HG03469 (cell line): Measurements from ENCODE around the gene TRAPPC6A.

Source experiments
- ATAC-seq: cut with Tn5 transposase; IDR thresholded peaks from one replicate; pipeline ENCODE4 v1.9.1; 2021; ENCODE audit warnings: mild to moderate bottlenecking, moderate library complexity, moderate number of reproducible peaks; ENCODE audit not compliant: unreplicated experiment

TRAPPC6A gene

GRCh38 chr19:45186509-45187334, 8.7 kb upstream of the TRAPPC6A start:
- no peak for ATAC-seq

DNA sequence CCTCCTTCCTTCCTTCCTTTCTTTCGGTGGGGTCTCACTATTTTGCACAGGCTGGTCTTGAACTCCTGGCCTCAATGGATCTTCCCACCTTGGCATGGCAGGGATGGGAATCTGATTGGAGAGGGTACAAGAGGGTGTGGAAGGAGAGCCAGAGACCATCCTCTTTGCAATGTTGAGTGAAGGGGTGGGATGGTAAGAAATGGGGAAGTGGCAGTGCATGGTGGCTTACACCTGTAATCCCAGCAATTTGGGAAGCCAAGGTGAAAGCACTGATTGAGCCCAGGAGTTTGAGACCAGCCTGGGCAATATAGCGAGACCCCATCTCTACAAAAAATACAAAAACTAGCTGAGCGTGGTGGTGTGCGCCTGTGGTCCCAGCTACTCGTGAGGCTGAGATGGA, 6.1 kb upstream of the TRAPPC6A start:
- no peak for ATAC-seq

DNA sequence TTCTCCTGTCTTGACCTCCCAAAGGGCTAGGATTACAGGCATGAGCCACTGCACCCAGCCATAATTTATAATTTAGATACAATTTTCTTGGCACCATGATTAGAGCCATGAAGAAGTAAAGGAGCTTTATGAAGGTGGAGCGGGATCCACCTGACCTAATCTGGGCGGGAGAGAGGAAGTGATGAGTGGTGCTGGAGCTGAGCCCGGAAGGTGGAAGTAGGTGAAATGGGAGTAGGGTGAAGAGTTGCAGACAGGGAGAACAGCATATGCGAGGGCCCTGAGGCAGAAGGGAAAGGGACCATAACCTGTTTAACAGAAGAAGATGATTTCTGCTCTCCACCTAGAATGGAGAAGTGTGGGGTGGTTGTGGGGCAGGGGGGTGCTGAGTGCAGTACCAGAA, 4.7 kb upstream of the TRAPPC6A start:
- no peak for ATAC-seq

DNA sequence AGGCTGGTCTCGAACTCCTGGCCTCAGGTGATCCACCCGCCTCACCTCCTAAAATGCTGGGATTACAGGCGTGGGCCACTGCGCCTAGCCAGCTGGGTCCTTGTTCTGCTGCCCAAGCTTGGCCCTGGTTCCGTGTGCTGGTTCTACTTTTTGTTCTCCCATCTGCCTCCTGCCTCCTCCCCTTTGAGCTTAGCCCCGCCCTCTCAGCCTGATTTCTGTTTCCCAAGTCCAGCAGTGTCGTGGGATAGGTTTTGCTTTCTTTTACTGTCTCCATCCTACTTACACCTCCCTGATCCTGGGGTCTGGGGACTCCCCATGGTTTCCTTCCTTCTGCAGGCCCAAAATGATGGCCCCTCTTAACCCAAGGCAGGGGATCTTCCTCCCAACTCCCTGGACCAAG, 2.9 kb upstream of the TRAPPC6A start:
- ATAC-seq: no peak

GRCh38 chr19:45179892-45180370, 1.9 kb upstream of the TRAPPC6A start:
- ATAC-seq: no peak

DNA sequence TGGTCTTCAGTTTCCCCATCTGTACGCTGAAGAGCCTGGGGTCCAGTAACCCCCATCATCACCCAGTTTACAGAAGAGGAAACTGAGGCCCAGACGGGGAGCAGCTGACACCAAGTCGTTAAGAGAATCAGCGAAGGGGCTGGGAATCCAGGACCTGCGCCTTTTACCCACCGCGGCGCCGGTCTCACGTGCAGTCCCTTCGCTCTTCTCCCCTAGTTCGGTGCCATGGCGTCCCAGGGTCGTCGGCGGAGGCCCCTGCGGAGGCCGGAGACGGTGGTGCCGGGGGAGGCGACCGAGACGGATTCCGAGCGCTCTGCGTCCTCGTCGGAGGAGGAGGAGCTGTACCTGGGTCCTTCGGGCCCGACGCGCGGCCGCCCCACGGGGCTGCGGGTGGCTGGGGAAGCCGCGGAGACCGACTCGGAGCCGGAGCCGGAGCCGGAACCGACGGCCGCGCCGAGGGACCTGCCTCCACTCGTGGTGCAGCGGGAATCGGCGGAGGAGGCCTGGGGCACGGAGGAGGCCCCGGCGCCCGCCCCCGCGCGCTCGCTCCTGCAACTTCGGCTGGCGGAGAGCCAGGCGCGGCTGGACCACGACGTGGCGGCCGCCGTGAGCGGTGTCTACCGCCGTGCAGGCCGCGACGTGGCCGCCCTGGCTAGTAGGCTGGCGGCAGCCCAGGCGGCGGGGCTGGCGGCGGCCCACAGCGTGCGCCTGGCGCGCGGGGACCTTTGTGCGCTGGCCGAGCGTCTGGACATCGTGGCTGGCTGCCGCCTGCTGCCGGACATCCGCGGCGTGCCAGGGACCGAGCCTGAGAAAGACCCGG, 1.2 kb upstream of the TRAPPC6A start:
- no peak for ATAC-seq

DNA sequence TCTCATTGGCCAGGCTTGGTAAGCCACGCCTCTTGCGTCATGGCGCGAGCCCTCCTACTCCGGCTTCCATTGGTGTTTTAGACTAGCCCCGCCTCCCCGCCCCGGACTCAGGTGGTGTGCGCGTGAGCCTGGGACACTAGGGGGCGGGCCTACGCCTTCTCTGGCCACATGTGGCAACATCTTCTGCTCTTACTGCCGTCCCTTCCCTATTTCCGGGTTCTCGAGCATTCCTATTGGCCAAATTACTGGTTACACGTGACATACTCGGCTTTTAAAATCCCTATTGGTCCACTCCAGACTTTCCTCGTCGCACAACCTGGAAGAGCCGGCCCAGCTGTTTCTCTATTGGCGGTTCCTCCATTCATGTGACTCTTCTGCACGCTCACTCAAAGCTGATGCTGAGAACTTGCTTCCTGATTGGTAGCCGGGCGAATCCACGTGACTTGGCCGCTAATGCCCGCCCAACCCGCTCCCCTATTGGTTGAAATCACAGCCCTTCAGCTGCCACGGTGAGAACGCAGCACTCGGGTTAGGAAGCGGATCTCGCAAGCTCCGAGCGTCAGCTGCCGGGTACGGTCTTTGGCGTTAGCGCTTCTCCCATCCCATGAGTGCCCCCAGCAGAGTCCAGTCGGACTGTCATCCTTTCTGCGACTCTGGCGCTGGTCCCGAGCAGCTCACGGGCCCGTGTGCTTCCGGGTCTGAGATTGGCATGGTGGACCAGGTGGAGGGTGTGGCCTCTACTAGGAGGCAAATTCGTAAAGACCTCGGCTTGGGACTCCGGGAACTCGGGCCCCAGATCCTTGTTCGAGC, 430 bp upstream of the TRAPPC6A start, which contains the start of gene BLOC1S3:
BLOC1S3 (plus strand) TSS at position 523 of the 810 bp plus-strand sequence. CDS start 513 bp downstream, outside the sequence.
- peak; percentile 66 for ATAC-seq

DNA sequence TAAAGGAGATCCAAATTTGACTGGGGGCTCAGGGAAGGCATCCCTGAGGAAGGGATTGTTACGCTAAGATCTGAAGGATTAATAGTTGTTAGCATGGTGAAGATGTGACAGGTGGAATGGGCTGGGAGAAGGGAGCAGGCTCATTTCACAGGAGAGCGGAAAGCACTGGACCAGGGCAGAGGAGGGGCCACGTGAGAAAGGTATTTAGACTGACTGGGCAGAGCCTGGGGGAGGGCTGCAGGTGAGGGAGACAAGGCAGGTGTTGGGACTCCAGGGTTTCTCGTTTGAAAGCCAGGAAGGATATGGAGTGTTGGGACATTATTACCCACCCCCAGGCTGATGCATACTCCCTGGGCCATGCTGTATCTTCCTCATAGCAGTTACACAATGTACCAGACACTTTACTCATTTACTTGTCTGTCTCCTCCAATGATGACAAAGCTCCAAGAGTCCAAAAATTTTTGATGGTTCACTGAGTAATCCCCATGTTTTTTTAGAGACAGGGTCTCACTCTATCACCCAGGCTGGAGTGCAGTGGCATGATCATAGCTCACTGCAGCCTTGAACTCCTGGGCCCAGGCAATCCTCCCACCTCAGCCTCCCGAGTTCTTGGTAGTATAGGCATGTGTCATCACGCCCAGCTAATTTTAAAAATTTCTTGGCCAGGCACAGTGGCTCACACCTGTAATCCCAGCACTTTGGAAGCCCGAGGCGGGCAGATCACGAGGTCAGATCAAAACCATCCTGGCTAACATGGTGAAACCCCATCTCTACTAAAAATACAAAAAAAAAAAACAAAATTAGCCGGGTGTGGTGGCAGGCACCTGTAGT, 2.3 kb downstream of the TRAPPC6A start:
- ATAC-seq: no peak

DNA sequence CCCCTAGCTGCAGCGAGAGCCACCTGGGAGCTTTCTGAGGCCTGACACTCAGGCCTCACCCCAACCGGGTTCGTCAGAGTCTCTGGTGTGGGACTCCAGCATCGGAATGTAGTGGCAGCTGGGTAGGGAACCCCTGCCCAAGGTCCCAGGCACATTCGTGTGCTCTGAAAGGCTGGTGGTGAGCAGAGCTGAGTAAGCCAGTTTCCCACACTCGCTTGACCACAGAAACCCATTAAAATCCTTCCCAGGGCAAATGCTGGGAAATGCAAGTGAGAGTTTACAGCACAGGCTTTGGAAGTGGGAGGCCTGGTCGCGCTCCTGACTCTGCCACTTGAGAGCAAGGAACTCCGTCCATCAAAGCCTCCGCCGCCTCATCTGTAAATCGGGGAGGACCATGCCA, 4.2 kb downstream of the TRAPPC6A start:
- ATAC-seq: no peak

DNA sequence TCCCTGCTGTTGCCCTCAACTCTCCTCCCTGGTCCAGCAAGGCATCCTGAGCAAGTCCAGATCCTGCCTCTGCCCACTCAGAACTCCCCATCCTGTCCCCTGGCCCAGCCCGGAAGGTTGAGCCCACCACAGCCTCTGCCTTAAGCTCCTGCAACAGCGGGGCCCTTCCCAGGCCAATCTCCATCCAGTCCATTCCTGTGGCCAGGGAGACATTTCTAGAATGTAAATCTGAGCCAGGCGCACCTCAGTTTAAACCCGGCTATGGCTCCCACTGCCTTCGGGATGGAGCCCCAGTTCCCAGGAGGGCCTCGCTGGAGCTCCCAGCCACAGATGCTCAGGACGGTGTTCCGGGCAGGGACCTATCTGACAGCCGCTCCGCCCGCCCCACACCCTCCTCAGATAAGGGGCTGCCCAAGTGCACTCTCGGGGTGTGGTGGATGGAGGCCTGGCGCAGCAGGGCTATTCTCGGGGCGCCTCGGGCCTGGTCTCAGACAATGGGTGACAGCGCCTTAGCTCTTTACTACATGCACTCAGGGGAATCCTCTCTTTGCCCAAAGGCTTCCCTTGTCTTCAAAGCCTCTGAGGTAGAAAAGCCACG, 5.3 kb downstream of the TRAPPC6A start:
- no peak for ATAC-seq

DNA sequence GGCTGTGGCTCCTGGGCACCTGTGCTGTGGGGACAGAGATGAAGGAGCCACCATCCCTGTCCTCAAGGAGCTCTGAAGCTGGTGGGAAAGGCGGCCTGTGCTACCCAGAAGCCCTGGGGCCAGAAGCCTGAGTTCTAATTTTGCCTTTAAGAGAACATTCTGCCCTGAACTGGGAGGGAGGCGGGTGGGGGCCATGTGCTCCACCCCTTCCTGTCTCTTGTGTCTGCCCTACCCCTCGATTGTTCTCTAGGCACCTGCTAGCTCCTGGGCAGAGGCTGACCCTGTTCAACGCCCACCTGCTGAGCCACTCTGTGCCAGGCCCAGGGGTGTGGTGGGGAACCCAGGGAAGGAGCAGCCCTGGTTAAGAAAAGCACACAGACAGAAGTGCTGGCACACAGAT, 5.9 kb downstream of the TRAPPC6A start:
- no peak for ATAC-seq

DNA sequence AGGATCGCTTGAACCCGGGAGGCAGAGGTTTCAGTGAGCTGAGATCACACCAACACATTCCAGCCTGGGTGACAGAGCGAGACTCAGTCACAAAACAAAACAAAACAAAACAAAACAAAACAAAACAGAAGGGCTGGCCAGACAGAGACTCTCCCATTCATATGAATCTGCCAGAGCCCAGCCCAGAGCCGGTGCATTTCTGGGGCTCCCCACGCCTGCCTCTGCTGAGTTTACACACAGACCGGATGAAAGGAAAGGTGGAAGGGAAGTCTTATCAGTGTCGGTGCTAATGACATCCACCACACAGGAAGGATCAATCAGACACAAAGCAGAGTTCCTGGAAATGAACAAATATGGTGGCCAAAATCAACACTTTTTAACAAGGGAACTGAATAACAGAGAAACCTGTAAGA, 6.8 kb downstream of the TRAPPC6A start:
- ATAC-seq: no peak

- ATAC-seq: no peak
Measured at GRCh38 chr19:45170146-45171106, 7.6 kb downstream of the TRAPPC6A start.

DNA sequence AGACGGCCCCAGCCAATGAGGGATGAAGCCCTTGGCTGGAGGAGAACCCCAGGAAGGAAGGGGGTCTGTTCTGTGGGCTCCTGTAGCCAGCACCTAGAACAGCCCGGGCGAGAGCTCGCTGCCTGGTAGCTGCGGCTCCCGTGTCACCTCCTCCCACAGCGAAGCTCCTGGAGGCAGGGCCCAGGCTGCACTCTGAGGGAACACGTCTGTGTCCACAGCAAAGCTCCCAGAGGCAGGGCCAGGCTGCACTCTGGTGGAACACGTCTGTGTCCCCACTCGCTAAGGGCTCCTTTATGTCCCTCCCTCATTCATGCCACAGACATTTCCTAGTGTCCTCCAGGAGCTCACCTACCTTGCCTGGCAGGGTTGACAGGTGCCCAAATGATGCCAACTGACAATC, 8.4 kb downstream of the TRAPPC6A start:
- no peak for ATAC-seq

GRCh38 chr19:45168767-45169351, 9.2 kb downstream of the TRAPPC6A start:
- ATAC-seq: no peak

DNA sequence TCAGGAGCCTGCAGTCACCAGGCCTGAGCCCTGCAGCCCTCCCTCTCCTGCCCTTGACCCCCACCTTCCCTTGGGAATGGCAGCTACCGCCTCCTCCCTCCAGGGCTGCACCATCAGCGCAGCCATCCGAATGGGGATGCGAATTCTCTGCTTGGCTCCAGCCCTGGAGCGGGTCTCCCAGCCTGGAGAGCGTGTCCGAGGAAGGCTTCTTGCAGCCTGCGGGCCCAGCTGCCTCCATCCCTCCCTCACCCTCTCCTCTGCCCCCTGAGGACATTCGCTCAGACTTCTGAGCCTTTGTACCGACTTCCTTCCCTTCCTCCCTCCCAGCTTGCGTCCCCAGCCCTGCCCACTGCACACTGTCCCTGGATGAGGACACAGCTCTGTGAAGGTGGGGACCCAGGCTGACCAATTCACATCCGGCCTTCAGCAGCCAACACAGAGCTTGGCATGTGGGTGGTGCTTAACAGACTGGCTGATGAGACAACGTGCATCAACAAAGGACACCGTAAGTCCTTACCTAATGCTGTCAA, 11.2 kb downstream of the TRAPPC6A start:
- no peak for ATAC-seq

DNA sequence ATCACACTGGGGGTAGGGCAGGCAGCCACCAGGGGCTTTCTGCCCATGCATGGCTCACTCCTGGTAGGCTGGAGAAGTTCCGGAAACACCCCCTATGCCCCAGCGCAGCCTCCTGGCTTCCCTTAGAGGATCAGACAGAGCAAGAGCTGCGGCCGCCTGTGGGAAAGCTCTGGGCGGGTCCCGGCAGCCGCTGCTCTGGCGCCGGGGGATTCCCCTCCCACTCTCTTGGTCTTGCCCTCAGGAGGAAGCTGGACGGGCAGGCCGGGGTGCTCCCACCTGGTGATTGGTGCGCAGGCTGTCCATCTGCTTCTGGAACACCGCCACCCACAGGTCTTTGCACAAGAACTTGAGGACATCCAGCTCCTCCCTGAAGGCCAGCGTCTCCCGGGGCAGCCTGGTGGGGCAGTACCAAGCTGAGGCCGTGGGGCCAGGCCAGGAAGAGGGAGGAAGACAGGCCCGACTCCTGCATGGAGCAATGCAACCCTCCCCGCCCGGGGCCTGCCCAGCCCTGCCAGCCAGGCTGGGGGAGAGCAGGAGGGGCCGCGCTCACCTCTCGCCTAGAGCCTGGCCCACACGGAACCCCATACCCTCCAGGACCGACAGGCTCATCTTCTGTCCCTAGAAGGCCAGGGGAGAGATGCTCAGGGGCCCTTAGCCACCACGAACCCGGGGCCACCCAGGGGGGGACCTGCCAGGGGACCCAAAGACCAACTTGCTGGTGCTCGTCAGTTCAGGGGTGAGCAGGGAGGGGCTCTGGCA, 13.3 kb downstream of the TRAPPC6A start:
- ATAC-seq: no peak
